Prostate gland (tissue), 2 donors: ENCODE measurements around the gene RSPRY1.

Source experiments
- CTCF ChIP-seq, 4 experiments: fragments of 200-600 bp in 2 of 4; fragments of 450-650 bp in 2 of 4; sonication (generic) in 2 of 4; IDR thresholded peaks; 1 replicate in 3 of 4; 2 replicates in 1 of 4; pipeline ENCODE4 v1.5.1; 2016 to 2019; ENCODE audit warnings: antibody characterized with exemption in 4 of 4, mild to moderate bottlenecking in 2 of 4, moderate library complexity in 2 of 4
- POLR2A ChIP-seq: fragments of 450-650 bp; IDR thresholded peaks from one replicate; pipeline ENCODE4 v1.6.1; 2016; ENCODE audit warnings: antibody characterized with exemption, mild to moderate bottlenecking
- POLR2AphosphoS5 ChIP-seq: sonication (generic); formaldehyde crosslinking; IDR thresholded peaks from one replicate; pipeline ENCODE4 v1.6.1; 2017; ENCODE audit warnings: antibody characterized with exemption

- TF ChIP-seq POLR2AphosphoS5 (no peak), CTCF (IDR thresholded peaks at IDR 0.05) (no peak), POLR2A (no peak)
Measured at GRCh38 chr16:57289391-57290257, 103.5 kb downstream of the RSPRY1 start.
